Endodermal cell (in vitro differentiated cells): ENCODE data around the gene DRD4. TPM values are rescaled to one million over a fixed set of nuclear protein-coding genes. Genes with fewer than 3 reads are reported as not detected.

Experiments used
- DNase-seq: peaks from one replicate; pipeline ENCODE4 v3.0.0-alpha.2; 2017
- H3K27ac ChIP-seq: 2 replicates; pipeline ENCODE4 v1.5.1; 2013; ENCODE audit warnings: mild to moderate bottlenecking, low read depth, low read length, moderate library complexity
- H3K27me3 ChIP-seq: 2 replicates; pipeline ENCODE4 v1.6.1; 2013; ENCODE audit warnings: mild to moderate bottlenecking, low read length, moderate library complexity; ENCODE audit not compliant: insufficient read depth, control insufficient read depth, poor library complexity, severe bottlenecking
- H3K36me3 ChIP-seq: 2 replicates; pipeline ENCODE4 v1.7.0; 2013; ENCODE audit warnings: mild to moderate bottlenecking, low read length, moderate library complexity; ENCODE audit not compliant: control insufficient read depth, insufficient read depth
- H3K4me1 ChIP-seq: one replicate; pipeline ENCODE4 v1.7.0; 2013; ENCODE audit warnings: low read length; ENCODE audit not compliant: control insufficient read depth, insufficient read depth
- H3K4me3 ChIP-seq: 2 replicates; pipeline ENCODE4 v1.5.1; 2013; ENCODE audit warnings: mild to moderate bottlenecking, low read length, moderate library complexity
- H3K9ac ChIP-seq: 2 replicates; pipeline ENCODE4 v1.6.1; 2013; ENCODE audit warnings: mild to moderate bottlenecking, low read length, moderate library complexity; ENCODE audit not compliant: poor library complexity, severe bottlenecking; ENCODE audit errors: extremely low read depth
- H3K9me3 ChIP-seq: 2 replicates; pipeline ENCODE4 v1.6.1; 2013; ENCODE audit warnings: mild to moderate bottlenecking, low read length, moderate library complexity; ENCODE audit not compliant: control insufficient read depth
- H3K27ac Mint-ChIP-seq: 2 replicates; pipeline ENCODE4 v1.8.0; 2020; ENCODE audit warnings: mixed read lengths
- H3K27me3 Mint-ChIP-seq: 2 replicates; pipeline ENCODE4 v1.8.0; 2021; ENCODE audit warnings: mild to moderate bottlenecking, mixed read lengths; ENCODE audit not compliant: insufficient read depth
- H3K36me3 Mint-ChIP-seq: 2 replicates; pipeline ENCODE4 v1.8.0; 2020; ENCODE audit warnings: low read depth, mixed read lengths
- H3K4me1 Mint-ChIP-seq: 2 replicates; pipeline ENCODE4 v1.8.0; 2020; ENCODE audit warnings: mixed read lengths
- H3K4me3 Mint-ChIP-seq: 2 replicates; pipeline ENCODE4 v1.8.0; 2020; ENCODE audit warnings: mild to moderate bottlenecking, moderate library complexity, mixed read lengths
- H3K9me3 Mint-ChIP-seq: 2 replicates; pipeline ENCODE4 v1.8.0; 2020; ENCODE audit warnings: mild to moderate bottlenecking, mixed read lengths
- WGBS, 2 experiments: methylation state at CpG; one replicate each; pipeline versions ENCODE4 v1.1.5 to v1.1.7; 2013; ENCODE audit warnings: missing lambda C conversion rate in 2 of 2, mixed read lengths in 1 of 2; ENCODE audit not compliant: insufficient coverage in 1 of 2, insufficient read length in 1 of 2; 5-methylcytosine and 5-hydroxymethylcytosine counted together
- total RNA-seq, 2 donors: library from RNA; stranded (reverse); fragmentation: NEBNext Ultra II Directional in 1 of 2; extraction: Animal tissue kit (Norgen Biotek cat#: 25700) in 1 of 2; gene quantifications; 2 replicates in 1 of 2; 3 replicates in 1 of 2; pipeline ENCODE4 v1.2.1, GENCODE V29; 2021
- TF ChIP-seq, protein P1 (sequence below): fragments of 200-600 bp; sonication (generic); conservative IDR thresholded peaks from 2 replicates; pipeline ENCODE4 v1.5.0; 2021; ENCODE audit warnings: antibody characterized with exemption, mild to moderate bottlenecking

The DRD4 gene
- total RNA-seq, 2 donors from 2014 or later = 1.8 to 2.7 TPM

- Histone ChIP-seq H3K27me3 (peaks cover 12% of the 10 kb centered on the region), H3K36me3 (no peaks in the 10 kb centered on the region), H3K4me1 (no peaks in the 10 kb centered on the region), H3K9ac (no peak overlapping the region), H3K27ac (no peak overlapping the region), H3K9me3 (no peaks in the 10 kb centered on the region), H3K4me3 (no peak overlapping the region)
- Mint-ChIP-seq H3K9me3 (peaks cover 5% of the 10 kb centered on the region), H3K36me3 (peaks cover 13% of the 10 kb centered on the region), H3K27ac (no peak overlapping the region), H3K4me3 (peak overlapping the region; percentile 45), H3K27me3 (peaks cover 20% of the 10 kb centered on the region), H3K4me1 (no peaks in the 10 kb centered on the region)
- TF ChIP-seq, protein P1, sequence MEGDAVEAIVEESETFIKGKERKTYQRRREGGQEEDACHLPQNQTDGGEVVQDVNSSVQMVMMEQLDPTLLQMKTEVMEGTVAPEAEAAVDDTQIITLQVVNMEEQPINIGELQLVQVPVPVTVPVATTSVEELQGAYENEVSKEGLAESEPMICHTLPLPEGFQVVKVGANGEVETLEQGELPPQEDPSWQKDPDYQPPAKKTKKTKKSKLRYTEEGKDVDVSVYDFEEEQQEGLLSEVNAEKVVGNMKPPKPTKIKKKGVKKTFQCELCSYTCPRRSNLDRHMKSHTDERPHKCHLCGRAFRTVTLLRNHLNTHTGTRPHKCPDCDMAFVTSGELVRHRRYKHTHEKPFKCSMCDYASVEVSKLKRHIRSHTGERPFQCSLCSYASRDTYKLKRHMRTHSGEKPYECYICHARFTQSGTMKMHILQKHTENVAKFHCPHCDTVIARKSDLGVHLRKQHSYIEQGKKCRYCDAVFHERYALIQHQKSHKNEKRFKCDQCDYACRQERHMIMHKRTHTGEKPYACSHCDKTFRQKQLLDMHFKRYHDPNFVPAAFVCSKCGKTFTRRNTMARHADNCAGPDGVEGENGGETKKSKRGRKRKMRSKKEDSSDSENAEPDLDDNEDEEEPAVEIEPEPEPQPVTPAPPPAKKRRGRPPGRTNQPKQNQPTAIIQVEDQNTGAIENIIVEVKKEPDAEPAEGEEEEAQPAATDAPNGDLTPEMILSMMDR = no peak
- 92 to 95% methylated on average over 31 of the region's 31 CpGs for WGBS, 2 experiments
- peak; percentile 55 for DNase-seq
Observed at GRCh38 chr11:628056-628455, 9.0 kb upstream of the DRD4 start.

GRCh38 chr11:629237-629583, 7.9 kb upstream of the DRD4 start:
- peak; percentile 66 for DNase-seq
- 56 to 76% methylated on average over 4 to 10 of the region's 10 CpGs for WGBS, 2 experiments
- no peaks in the 10 kb centered on the region for H3K4me1 Mint-ChIP-seq
- Histone ChIP-seq H3K9ac (no peak overlapping the region), H3K27me3 (peaks cover 12% of the 10 kb centered on the region), H3K36me3 (no peaks in the 10 kb centered on the region), H3K4me1 (no peaks in the 10 kb centered on the region), H3K27ac (no peak overlapping the region), H3K9me3 (no peaks in the 10 kb centered on the region), H3K4me3 (no peak overlapping the region)
- no peak overlapping the region for H3K27ac Mint-ChIP-seq
- TF ChIP-seq, protein P1 = peak; percentile 38
- H3K36me3 Mint-ChIP-seq = peaks cover 10% of the 10 kb centered on the region
- H3K9me3 Mint-ChIP-seq = peaks cover 5% of the 10 kb centered on the region
- H3K27me3 Mint-ChIP-seq = peaks cover 22% of the 10 kb centered on the region
- no peak overlapping the region for H3K4me3 Mint-ChIP-seq

DNA sequence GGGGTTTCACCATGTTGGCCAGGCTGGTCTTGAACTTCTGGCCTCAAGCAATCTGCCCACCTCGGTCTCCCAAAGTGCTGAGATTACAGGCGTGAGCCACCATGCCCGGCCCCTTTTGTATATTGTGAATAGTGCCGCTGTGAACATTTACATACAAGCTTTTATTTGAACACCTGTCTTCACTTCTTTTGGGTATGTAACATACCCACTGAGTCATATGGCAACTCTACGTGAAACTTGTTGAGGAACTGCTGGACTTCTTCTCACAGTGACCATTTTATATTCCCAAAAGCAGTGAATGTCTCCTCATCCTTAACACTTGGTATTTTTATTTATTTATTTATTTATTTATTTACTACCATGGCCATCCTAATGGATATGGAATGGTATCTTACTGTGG, 6.2 kb upstream of the DRD4 start:
- no peak for DNase-seq
- Histone ChIP-seq H3K4me3 (no peak overlapping the region), H3K27me3 (peaks cover 23% of the 10 kb centered on the region), H3K9ac (no peak overlapping the region), H3K4me1 (no peaks in the 10 kb centered on the region), H3K36me3 (no peaks in the 10 kb centered on the region), H3K9me3 (no peaks in the 10 kb centered on the region), H3K27ac (no peak overlapping the region)
- H3K27ac Mint-ChIP-seq = no peak overlapping the region
- TF ChIP-seq, protein P1 = no peak
- peaks cover 38% of the 10 kb centered on the region for H3K27me3 Mint-ChIP-seq
- H3K4me1 Mint-ChIP-seq = no peaks in the 10 kb centered on the region
- H3K9me3 Mint-ChIP-seq = peaks cover 5% of the 10 kb centered on the region
- 86 to 95% methylated on average over 5 of the region's 5 CpGs for WGBS, 2 experiments
- H3K4me3 Mint-ChIP-seq = no peak overlapping the region
- H3K36me3 Mint-ChIP-seq = peaks cover 10% of the 10 kb centered on the region
